Midbrain (tissue), 1 donor: ENCODE data around the gene TMEM170A.

Source experiments
- DNase-seq: peaks from one replicate; lab custom pipeline; 2025; lab: John Stamatoyannopoulos, UW

The TMEM170A gene

GRCh38 chr16:75401691-75402090, 62.8 kb downstream of the TMEM170A start:
- no peak for DNase-seq

- no peak for DNase-seq
Observed at GRCh38 chr16:75398333-75398732, 66.2 kb downstream of the TMEM170A start.

- DNase-seq: no peak
Observed at GRCh38 chr16:75394941-75395340, 69.5 kb downstream of the TMEM170A start.
